Raji (cell line): ENCODE results near the gene POP4.

Source experiments
- POLR2A ChIP-seq: IDR thresholded peaks from 2 replicates; pipeline ENCODE4 v1.6.1; 2011; ENCODE audit warnings: low read depth, low read length, control low read depth; ENCODE audit not compliant: insufficient read depth

The POP4 gene

GRCh38 chr19:29616541-29616940 is 10.5 kb downstream of the POP4 start:
- no peak for TF ChIP-seq POLR2A

GRCh38 chr19:29617366-29618266 is 11.5 kb downstream of the POP4 start:
- no peak for TF ChIP-seq POLR2A

GRCh38 chr19:29618434-29618833 is 12.4 kb downstream of the POP4 start:
- no peak for TF ChIP-seq POLR2A

- no peak for TF ChIP-seq POLR2A
Observed at GRCh38 chr19:29618871-29619270, 12.8 kb downstream of the POP4 start.

- TF ChIP-seq POLR2A, result no peak
Observed at GRCh38 chr19:29620931-29621351, 14.9 kb downstream of the POP4 start.

GRCh38 chr19:29622166-29623070 is 16.3 kb downstream of the POP4 start:
- TF ChIP-seq POLR2A, result no peak

GRCh38 chr19:29623726-29624488 is 17.8 kb downstream of the POP4 start:
- TF ChIP-seq POLR2A, result no peak

- TF ChIP-seq POLR2A, result no peak
Observed at GRCh38 chr19:29624489-29625185, 18.6 kb downstream of the POP4 start.

- no peak for TF ChIP-seq POLR2A
Observed at GRCh38 chr19:29625186-29625651, 19.1 kb downstream of the POP4 start.

- no peak for TF ChIP-seq POLR2A
Observed at GRCh38 chr19:29626386-29626785, 20.3 kb downstream of the POP4 start.

GRCh38 chr19:29628661-29629385 is 22.7 kb downstream of the POP4 start:
- no peak for TF ChIP-seq POLR2A

- no peak for TF ChIP-seq POLR2A
Observed at GRCh38 chr19:29629836-29630534, 23.9 kb downstream of the POP4 start.

- TF ChIP-seq POLR2A, result no peak
Observed at GRCh38 chr19:29630655-29631054, 24.6 kb downstream of the POP4 start.
